K562 (cell line): ENCODE data around the gene LEPR. TPM values are rescaled to one million over a fixed set of nuclear protein-coding genes. Genes with fewer than 3 reads are reported as not detected.

Experiments
- ADNP ChIP-seq: fragments of 200-800 bp; sonication (Bioruptor generic); IDR thresholded peaks from 2 replicates; pipeline ENCODE4 v1.6.1; 2016; ENCODE audit warnings: missing genetic modification characterization, missing compliant biosample characterization
- ARID1B ChIP-seq: fragments of 450-650 bp; IDR thresholded peaks from 2 replicates; pipeline ENCODE4 v1.6.1; 2016; ENCODE audit warnings: antibody characterized with exemption, mild to moderate bottlenecking, inconsistent platforms
- C11orf30 ChIP-seq: fragments of 450-650 bp; IDR thresholded peaks from 2 replicates; pipeline ENCODE4 v1.6.1; 2016; ENCODE audit warnings: low read depth, mild to moderate bottlenecking
- CBFA2T3 ChIP-seq: fragments of 450-650 bp; IDR thresholded peaks from 2 replicates; pipeline ENCODE4 v1.6.1; 2017
- GATA2 ChIP-seq: sonication (generic); formaldehyde crosslinking; IDR thresholded peaks from 2 replicates; pipeline ENCODE4 v1.4.0; 2020; ENCODE audit warnings: mild to moderate bottlenecking, missing genetic modification reagents
- KLF10 ChIP-seq: fragments of 250-450 bp; sonication (Bioruptor Pico); IDR thresholded peaks from 2 replicates; pipeline ENCODE4 v1.6.1; 2021; ENCODE audit warnings: matching md5 sums
- MTA3 ChIP-seq: fragments of 450-650 bp; formaldehyde crosslinking; IDR thresholded peaks from 2 replicates; pipeline ENCODE4 v1.6.1; 2017; ENCODE audit warnings: mild to moderate bottlenecking, borderline replicate concordance
- PTTG1 ChIP-seq: fragments of 450-650 bp; IDR thresholded peaks from 2 replicates; pipeline ENCODE4 v1.6.1; 2016; ENCODE audit warnings: low read depth, mild to moderate bottlenecking, missing genetic modification characterization, missing compliant biosample characterization
- PYGO2 ChIP-seq: fragments of 450-650 bp; IDR thresholded peaks from 2 replicates; pipeline ENCODE4 v1.6.1; 2016; ENCODE audit warnings: mild to moderate bottlenecking, missing genetic modification characterization, moderate library complexity, missing compliant biosample characterization
- STAT5B ChIP-seq: fragments of 250-450 bp; sonication (Bioruptor Pico); IDR thresholded peaks from 2 replicates; pipeline ENCODE4 v1.8.0; 2021; ENCODE audit warnings: mild to moderate bottlenecking, inconsistent platforms
- TCF7 ChIP-seq: sonication (generic); IDR thresholded peaks from 2 replicates; pipeline ENCODE4 v1.6.1; 2016; ENCODE audit warnings: antibody characterized with exemption, borderline replicate concordance
- THRAP3 ChIP-seq: fragments of 450-650 bp; IDR thresholded peaks from 2 replicates; pipeline ENCODE4 v1.6.1; 2016; ENCODE audit warnings: mild to moderate bottlenecking, inconsistent platforms, borderline replicate concordance
- XRCC4 ChIP-seq: IDR thresholded peaks from one replicate; pipeline ENCODE4 v1.6.1; 2011; ENCODE audit not compliant: insufficient read depth, insufficient read length; ENCODE audit errors: extremely low read depth
- ZKSCAN3 ChIP-seq: fragments of 250-450 bp; sonication (Bioruptor Pico); IDR thresholded peaks from 2 replicates; pipeline ENCODE4 v1.4.0; 2020
- ZNF217 ChIP-seq: sonication (generic); formaldehyde crosslinking; IDR thresholded peaks from 2 replicates; pipeline ENCODE4 v1.8.0; 2022; ENCODE audit warnings: mild to moderate bottlenecking, missing genetic modification reagents
- ZSCAN32 ChIP-seq: fragments of 450-650 bp; formaldehyde crosslinking; IDR thresholded peaks from 2 replicates; pipeline ENCODE4 v1.4.0; 2020; ENCODE audit warnings: mild to moderate bottlenecking, moderate library complexity
- polyA plus RNA-seq, 8 experiments: library from polyadenylated mRNA; depleted of rRNA in 4 of 8; stranded (reverse) in 5 of 8; unstranded in 3 of 8; fragments of >200 nt; fragmentation: Nextera tagmentation in 2 of 8; fragmentation: Illumina TruSeq in 1 of 8; extraction: Ambion mirVana in 2 of 8; extraction: Trizol in 1 of 8; gene quantifications; 2 replicates each; pipeline versions ENCODE4 v1.2.1 to v1.2.3, GENCODE V29; 2011 to 2014; ENCODE audit warnings: inconsistent platforms in 1 of 8, missing spikeins in 1 of 8
- total RNA-seq, 7 experiments: library from RNA; depleted of rRNA in 6 of 7; stranded (reverse); fragments of >200 nt in 6 of 7; fragmentation: Illumina TruSeq in 2 of 7; extraction: Trizol in 2 of 7; gene quantifications; 2 replicates each; pipeline versions ENCODE4 v1.2.1 to v1.2.3, GENCODE V29; 2011 to 2021; ENCODE audit warnings: low replicate concordance in 1 of 7
- TF ChIP-seq, protein P1 (sequence below): fragments of 450-650 bp; formaldehyde crosslinking; IDR thresholded peaks from 2 replicates; pipeline ENCODE4 v1.4.0; 2022; ENCODE audit warnings: mild to moderate bottlenecking, moderate library complexity
- TF ChIP-seq, protein P2 (sequence below): fragments of 250-450 bp; sonication (Bioruptor Pico); IDR thresholded peaks from 2 replicates; pipeline ENCODE4 v1.8.0; 2021; ENCODE audit warnings: moderate library complexity, mild to moderate bottlenecking, inconsistent platforms
- TF ChIP-seq, protein P3 (sequence below), 2 experiments: fragments of 150-350 bp in 1 of 2; IDR thresholded peaks; 2 replicates each; pipeline ENCODE4 v1.6.1; 2012 to 2016; ENCODE audit warnings: low read depth in 2 of 2, low read length in 2 of 2, mild to moderate bottlenecking in 1 of 2, moderate library complexity in 1 of 2
- TF ChIP-seq, protein P4 (sequence below): fragments of 250-450 bp; sonication (Bioruptor Pico); IDR thresholded peaks from 2 replicates; pipeline ENCODE4 v1.4.0; 2020
- TF ChIP-seq, protein P5 (sequence below), 3 experiments: IDR thresholded peaks in 2 of 3; conservative IDR thresholded peaks in 1 of 3; 2 replicates each; pipeline ENCODE4 v1.5.1; 2011 to 2012; ENCODE audit warnings: low read length in 3 of 3, mild to moderate bottlenecking in 3 of 3, control low read depth in 2 of 3, improper control_type of control experiment in 1 of 3, inconsistent platforms in 1 of 3, low read depth in 1 of 3, mixed read lengths in 1 of 3, moderate library complexity in 1 of 3; ENCODE audit not compliant: insufficient read depth in 2 of 3

The LEPR gene
- total and polyA plus RNA-seq, 9 of the 15 experiments (the other 6 are each of a cell fraction or from before 2014, with no cell fraction given), result 12.2 to 111 (median 43.1) TPM

DNA sequence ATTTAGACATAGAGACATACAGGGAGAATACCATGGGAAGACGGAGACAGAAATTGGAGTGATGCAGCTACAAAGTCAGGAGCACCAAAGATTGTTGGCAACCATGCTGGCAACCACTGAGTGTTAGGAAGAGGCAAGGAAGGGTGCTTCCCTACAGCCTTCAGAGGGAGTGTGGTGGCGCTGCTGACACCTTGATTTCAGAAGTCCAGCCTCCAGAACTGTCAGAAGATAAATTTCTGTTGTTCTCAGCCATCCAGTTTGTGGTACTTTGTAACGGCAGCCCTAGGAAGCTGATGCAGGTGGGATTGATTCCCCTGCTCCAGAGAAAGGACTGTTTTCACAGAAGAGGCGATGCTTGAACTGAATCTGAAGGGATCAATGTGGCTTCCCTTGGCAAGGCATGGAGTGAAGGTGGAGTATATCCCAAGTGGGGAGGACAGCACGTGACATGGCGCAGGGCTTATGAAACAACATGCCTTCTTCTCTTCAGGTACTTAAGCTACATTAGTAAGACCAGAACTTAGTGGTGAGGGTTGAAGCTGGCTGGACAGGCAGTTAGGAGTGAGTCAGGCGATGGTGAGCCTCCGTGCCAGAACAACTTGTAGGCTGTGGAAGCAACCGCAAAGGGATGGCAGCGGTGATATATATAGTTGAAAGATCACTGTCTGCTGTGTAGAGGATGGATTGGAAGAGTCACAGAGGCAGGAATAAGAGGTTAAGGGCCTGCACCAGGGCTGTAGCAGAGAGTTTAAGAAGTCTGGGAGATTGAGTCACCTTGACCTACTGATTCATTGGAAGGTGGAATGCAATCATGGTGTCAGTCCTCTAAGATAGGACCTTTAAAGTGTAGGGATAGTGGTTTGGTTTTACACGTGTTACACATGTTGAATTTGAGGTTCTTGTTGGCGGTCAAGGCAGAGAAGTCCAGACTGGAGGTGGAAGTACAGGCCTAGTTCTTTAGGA lies 2.1 kb downstream of the LEPR start (continued):
- TF ChIP-seq KLF10 (CRISPR knock-in tag), result no peak
- TF ChIP-seq MTA3, result 0 out of 2 replicates have a peak, but pooled peaks have one; percentile 48
- TF ChIP-seq, protein P1, sequence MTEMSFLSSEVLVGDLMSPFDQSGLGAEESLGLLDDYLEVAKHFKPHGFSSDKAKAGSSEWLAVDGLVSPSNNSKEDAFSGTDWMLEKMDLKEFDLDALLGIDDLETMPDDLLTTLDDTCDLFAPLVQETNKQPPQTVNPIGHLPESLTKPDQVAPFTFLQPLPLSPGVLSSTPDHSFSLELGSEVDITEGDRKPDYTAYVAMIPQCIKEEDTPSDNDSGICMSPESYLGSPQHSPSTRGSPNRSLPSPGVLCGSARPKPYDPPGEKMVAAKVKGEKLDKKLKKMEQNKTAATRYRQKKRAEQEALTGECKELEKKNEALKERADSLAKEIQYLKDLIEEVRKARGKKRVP (CRISPR knock-in tag), result no peak
- TF ChIP-seq CBFA2T3, result peak; percentile 61
- no peak for TF ChIP-seq ARID1B
- no peak for TF ChIP-seq ZSCAN32 (CRISPR knock-in tag)
- TF ChIP-seq, protein P2, sequence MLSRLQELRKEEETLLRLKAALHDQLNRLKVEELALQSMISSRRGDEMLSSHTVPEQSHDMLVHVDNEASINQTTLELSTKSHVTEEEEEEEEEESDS (CRISPR knock-in tag), result no peak
- TF ChIP-seq TCF7, result no peak
- TF ChIP-seq THRAP3, result no peak
- no peak for TF ChIP-seq ZKSCAN3
- TF ChIP-seq ZNF217 (CRISPR knock-in tag), result no peak
- no peak for TF ChIP-seq PTTG1 (tag)
- TF ChIP-seq ADNP, result no peak
- TF ChIP-seq PYGO2, result no peak
- peak; percentile 30; the same call in 1 of the 2 replicates for TF ChIP-seq GATA2
- TF ChIP-seq, protein P3, sequence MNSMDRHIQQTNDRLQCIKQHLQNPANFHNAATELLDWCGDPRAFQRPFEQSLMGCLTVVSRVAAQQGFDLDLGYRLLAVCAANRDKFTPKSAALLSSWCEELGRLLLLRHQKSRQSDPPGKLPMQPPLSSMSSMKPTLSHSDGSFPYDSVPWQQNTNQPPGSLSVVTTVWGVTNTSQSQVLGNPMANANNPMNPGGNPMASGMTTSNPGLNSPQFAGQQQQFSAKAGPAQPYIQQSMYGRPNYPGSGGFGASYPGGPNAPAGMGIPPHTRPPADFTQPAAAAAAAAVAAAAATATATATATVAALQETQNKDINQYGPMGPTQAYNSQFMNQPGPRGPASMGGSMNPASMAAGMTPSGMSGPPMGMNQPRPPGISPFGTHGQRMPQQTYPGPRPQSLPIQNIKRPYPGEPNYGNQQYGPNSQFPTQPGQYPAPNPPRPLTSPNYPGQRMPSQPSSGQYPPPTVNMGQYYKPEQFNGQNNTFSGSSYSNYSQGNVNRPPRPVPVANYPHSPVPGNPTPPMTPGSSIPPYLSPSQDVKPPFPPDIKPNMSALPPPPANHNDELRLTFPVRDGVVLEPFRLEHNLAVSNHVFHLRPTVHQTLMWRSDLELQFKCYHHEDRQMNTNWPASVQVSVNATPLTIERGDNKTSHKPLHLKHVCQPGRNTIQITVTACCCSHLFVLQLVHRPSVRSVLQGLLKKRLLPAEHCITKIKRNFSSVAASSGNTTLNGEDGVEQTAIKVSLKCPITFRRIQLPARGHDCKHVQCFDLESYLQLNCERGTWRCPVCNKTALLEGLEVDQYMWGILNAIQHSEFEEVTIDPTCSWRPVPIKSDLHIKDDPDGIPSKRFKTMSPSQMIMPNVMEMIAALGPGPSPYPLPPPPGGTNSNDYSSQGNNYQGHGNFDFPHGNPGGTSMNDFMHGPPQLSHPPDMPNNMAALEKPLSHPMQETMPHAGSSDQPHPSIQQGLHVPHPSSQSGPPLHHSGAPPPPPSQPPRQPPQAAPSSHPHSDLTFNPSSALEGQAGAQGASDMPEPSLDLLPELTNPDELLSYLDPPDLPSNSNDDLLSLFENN (IDR thresholded peaks at IDR 0.05; ENCODE audit: low read depth in 2 of 2, low read length in 2 of 2), result no peak
- no peak for TF ChIP-seq C11orf30
- TF ChIP-seq, protein P4, sequence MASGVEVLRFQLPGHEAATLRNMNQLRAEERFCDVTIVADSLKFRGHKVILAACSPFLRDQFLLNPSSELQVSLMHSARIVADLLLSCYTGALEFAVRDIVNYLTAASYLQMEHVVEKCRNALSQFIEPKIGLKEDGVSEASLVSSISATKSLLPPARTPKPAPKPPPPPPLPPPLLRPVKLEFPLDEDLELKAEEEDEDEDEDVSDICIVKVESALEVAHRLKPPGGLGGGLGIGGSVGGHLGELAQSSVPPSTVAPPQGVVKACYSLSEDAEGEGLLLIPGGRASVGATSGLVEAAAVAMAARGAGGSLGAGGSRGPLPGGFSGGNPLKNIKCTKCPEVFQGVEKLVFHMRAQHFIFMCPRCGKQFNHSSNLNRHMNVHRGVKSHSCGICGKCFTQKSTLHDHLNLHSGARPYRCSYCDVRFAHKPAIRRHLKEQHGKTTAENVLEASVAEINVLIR, result no peak
- no peak for TF ChIP-seq STAT5B (CRISPR knock-in tag)
- TF ChIP-seq, protein P5, sequence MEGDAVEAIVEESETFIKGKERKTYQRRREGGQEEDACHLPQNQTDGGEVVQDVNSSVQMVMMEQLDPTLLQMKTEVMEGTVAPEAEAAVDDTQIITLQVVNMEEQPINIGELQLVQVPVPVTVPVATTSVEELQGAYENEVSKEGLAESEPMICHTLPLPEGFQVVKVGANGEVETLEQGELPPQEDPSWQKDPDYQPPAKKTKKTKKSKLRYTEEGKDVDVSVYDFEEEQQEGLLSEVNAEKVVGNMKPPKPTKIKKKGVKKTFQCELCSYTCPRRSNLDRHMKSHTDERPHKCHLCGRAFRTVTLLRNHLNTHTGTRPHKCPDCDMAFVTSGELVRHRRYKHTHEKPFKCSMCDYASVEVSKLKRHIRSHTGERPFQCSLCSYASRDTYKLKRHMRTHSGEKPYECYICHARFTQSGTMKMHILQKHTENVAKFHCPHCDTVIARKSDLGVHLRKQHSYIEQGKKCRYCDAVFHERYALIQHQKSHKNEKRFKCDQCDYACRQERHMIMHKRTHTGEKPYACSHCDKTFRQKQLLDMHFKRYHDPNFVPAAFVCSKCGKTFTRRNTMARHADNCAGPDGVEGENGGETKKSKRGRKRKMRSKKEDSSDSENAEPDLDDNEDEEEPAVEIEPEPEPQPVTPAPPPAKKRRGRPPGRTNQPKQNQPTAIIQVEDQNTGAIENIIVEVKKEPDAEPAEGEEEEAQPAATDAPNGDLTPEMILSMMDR (IDR thresholded peaks at IDR 0.05 in 2 of 3, conservative IDR thresholded peaks at IDR 0.05 in 1 of 3; ENCODE audit: insufficient read depth in 2 of 3, low read depth in 1 of 3, low read length in 3 of 3), result peak; percentile 23 to 49 (median 47); a peak in 4 of 6 replicates
- TF ChIP-seq XRCC4, result no peak
